HepG2 (cell line): ENCODE results near the gene INHBB.

Experiments used
- ATF2 ChIP-seq: sonication (generic); formaldehyde crosslinking; IDR thresholded peaks from 2 replicates; pipeline ENCODE4 v1.4.0; 2020; ENCODE audit warnings: missing genetic modification reagents
- CREBL2 ChIP-seq: sonication (generic); formaldehyde crosslinking; IDR thresholded peaks from 2 replicates; pipeline ENCODE4 v1.8.1; 2023; ENCODE audit warnings: missing genetic modification reagents, mild to moderate bottlenecking, borderline replicate concordance
- CTCF ChIP-seq: sonication (generic); formaldehyde crosslinking; IDR thresholded peaks from 2 replicates; pipeline ENCODE4 v1.5.0; 2020; ENCODE audit warnings: mild to moderate bottlenecking, missing genetic modification reagents, moderate library complexity
- EZH2 ChIP-seq: conservative IDR thresholded peaks from 2 replicates; pipeline ENCODE4 v1.6.1; 2012; ENCODE audit warnings: mild to moderate bottlenecking, low read depth, low read length, moderate library complexity
- HNF4G ChIP-seq, 2 experiments: sonication (generic) in 1 of 2; formaldehyde crosslinking in 1 of 2; IDR thresholded peaks; 2 replicates each; pipeline versions ENCODE4 v1.4.0 to v1.6.1; 2011 to 2020; ENCODE audit warnings: borderline replicate concordance in 2 of 2, low read depth in 2 of 2, mild to moderate bottlenecking in 2 of 2, low read length in 1 of 2, missing genetic modification reagents in 1 of 2, moderate library complexity in 1 of 2
- JUNB ChIP-seq: sonication (generic); formaldehyde crosslinking; IDR thresholded peaks from 2 replicates; pipeline ENCODE4 v1.8.0; 2022; ENCODE audit warnings: missing genetic modification reagents, mild to moderate bottlenecking, borderline replicate concordance
- KDM5A ChIP-seq: fragments of 200-600 bp; sonication (generic); IDR thresholded peaks from 2 replicates; pipeline ENCODE4 v1.7.0; 2018; ENCODE audit warnings: antibody characterized with exemption, mild to moderate bottlenecking, low read length, borderline replicate concordance
- TFAP4 ChIP-seq: sonication (generic); IDR thresholded peaks from 2 replicates; pipeline ENCODE4 v1.6.1; 2016; ENCODE audit warnings: low read depth, borderline replicate concordance
- ZBTB1 ChIP-seq: sonication (generic); formaldehyde crosslinking; IDR thresholded peaks from 2 replicates; pipeline ENCODE4 v1.4.0; 2020; ENCODE audit warnings: missing genetic modification reagents, borderline replicate concordance
- ZBTB49 ChIP-seq: sonication (generic); formaldehyde crosslinking; IDR thresholded peaks from 2 replicates; pipeline ENCODE4 v1.4.0; 2020; ENCODE audit warnings: missing genetic modification reagents, borderline replicate concordance
- ZNF207 ChIP-seq: fragments of 450-650 bp; IDR thresholded peaks from 2 replicates; pipeline ENCODE4 v1.6.1; 2016; ENCODE audit warnings: antibody characterized with exemption, borderline replicate concordance
- ZNF431 ChIP-seq: sonication (generic); formaldehyde crosslinking; IDR thresholded peaks from 2 replicates; pipeline ENCODE4 v1.9.0; 2022; ENCODE audit warnings: missing genetic modification reagents, low read depth, mild to moderate bottlenecking, borderline replicate concordance
- ZNF777 ChIP-seq: sonication (generic); formaldehyde crosslinking; IDR thresholded peaks from 2 replicates; pipeline ENCODE4 v1.4.0; 2020; ENCODE audit warnings: missing genetic modification reagents
- ZNF788 ChIP-seq: sonication (generic); formaldehyde crosslinking; IDR thresholded peaks from 2 replicates; pipeline ENCODE4 v1.5.0; 2020; ENCODE audit warnings: mild to moderate bottlenecking, missing genetic modification reagents, borderline replicate concordance

- TF ChIP-seq HNF4G (IDR thresholded peaks at IDR 0.05; ENCODE audit: borderline replicate concordance, low read depth, low read length) (no peak), HNF4G (CRISPR knock-in tag; IDR thresholded peaks at IDR 0.05; ENCODE audit: borderline replicate concordance, low read depth) (no peak), JUNB (CRISPR knock-in tag) (no peak), ZNF431 (no peak), ZNF207 (no peak), ATF2 (CRISPR knock-in tag) (no peak), ZBTB49 (CRISPR knock-in tag) (no peak), CTCF (CRISPR knock-in tag) (no peak), TFAP4 (no peak), ZNF788 (CRISPR knock-in tag) (no peak), ZBTB1 (CRISPR knock-in tag) (no peak), KDM5A (no peak), ZNF777 (CRISPR knock-in tag) (no peak), CREBL2 (CRISPR knock-in tag) (no peak), EZH2 (no peak)
Observed at GRCh38 chr2:120318626-120319025, 27.3 kb upstream of the INHBB start.
